Measurements from ENCODE around the gene HDDC2. TPM values are rescaled to one million over a fixed set of nuclear protein-coding genes. Genes with fewer than 3 reads are reported as not detected.

HDDC2 gene
- 100 to 1,000 TPM in 1 of 2 donors, 10 to 100 TPM in 1; 76.4 to 108 TPM for total RNA-seq
- polyA plus RNA-seq (2013, experiment 1 of 2): 117 TPM
- polyA plus RNA-seq (2013, experiment 2 of 2): 112 TPM
- long read RNA-seq, experiment 1, transcript HDDC2-201 (5 exons, 1,350 nt): minor isoform, 20 of 70 reads
- long read RNA-seq, experiment 1, transcript HDDC2-202 (6 exons, 918 nt): major isoform, 26 of 70 reads
- long read RNA-seq, experiment 1, partial matches to known transcripts: 5 of 70 reads
- long read RNA-seq, experiment 1, other reads (novel, unspliced or antisense): 16 of 70 reads
- long read RNA-seq, experiment 2, transcript HDDC2-201 (5 exons, 1,350 nt): minor isoform, 39 of 104 reads
- long read RNA-seq, experiment 2, transcript HDDC2-202 (6 exons, 918 nt): major isoform, 41 of 104 reads
- long read RNA-seq, experiment 2, partial matches to known transcripts: 1 of 104 reads
- long read RNA-seq, experiment 2, other reads (novel, unspliced or antisense): 23 of 104 reads
- long read RNA-seq, experiment 3, transcript HDDC2-202 (6 exons, 918 nt): major isoform, 30 of 69 reads
- long read RNA-seq, experiment 3, transcript HDDC2-201 (5 exons, 1,350 nt): minor isoform, 18 of 69 reads
- long read RNA-seq, experiment 3, partial matches to known transcripts: 2 of 69 reads
- long read RNA-seq, experiment 3, other reads (novel, unspliced or antisense): 15 of 69 reads
- long read RNA-seq, experiment 4, transcript HDDC2-202 (6 exons, 918 nt): major isoform, 185 of 365 reads
- long read RNA-seq, experiment 4, transcript HDDC2-201 (5 exons, 1,350 nt): minor isoform, 114 of 365 reads
- long read RNA-seq, experiment 4, partial matches to known transcripts: 2 of 365 reads
- long read RNA-seq, experiment 4, other reads (novel, unspliced or antisense): 64 of 365 reads

GRCh38 chr6:125301435-125302391 is at the start of gene HDDC2:
HDDC2 (minus strand) TSS chr6:125301967; CDS start chr6:125301932, 35 bp downstream.
- H3K36me3 ChIP-seq (ENCODE audit: control insufficient read depth, insufficient read depth, low read length): peaks cover 32% of the 10 kb centered on the region
- H3K4me1 Mint-ChIP-seq: peaks cover 14% of the 10 kb centered on the region

GRCh38 chr6:125346926-125347563 is 45.3 kb upstream of the HDDC2 start:
- no peak for DNase-seq
- H3K27ac Mint-ChIP-seq: no peak overlapping the region

More at GRCh38 chr6:125301435-125302391, at the start of gene HDDC2:
- peak; percentile 87 for DNase-seq
- WGBS, 2 experiments (ENCODE audit: insufficient coverage in 1 of 2, insufficient read length in 1 of 2): 5 to 16% methylated on average over 22 to 67 of the region's 67 CpGs
- Histone ChIP-seq H3K9me3 (ENCODE audit: control insufficient read depth, low read length) (peaks cover 15% of the 10 kb centered on the region), H3K27me3 (ENCODE audit: control insufficient read depth, insufficient read depth, low read length, poor library complexity, severe bottlenecking) (peaks cover 21% of the 10 kb centered on the region), H3K9ac (ENCODE audit: extremely low read depth, low read length, poor library complexity, severe bottlenecking) (peak within 1 kb of the TSS; percentile 62), H3K27ac (ENCODE audit: low read depth, low read length) (peak within 1 kb of the TSS; percentile 72), H3K4me3 (ENCODE audit: low read length) (peak within 1 kb of the TSS; percentile 95), H3K4me1 (ENCODE audit: control insufficient read depth, insufficient read depth, low read length) (no peaks in the 10 kb centered on the region)
- Mint-ChIP-seq H3K4me3 (peak within 1 kb of the TSS; percentile 83), H3K27me3 (ENCODE audit: insufficient read depth) (peaks cover 24% of the 10 kb centered on the region), H3K27ac (peak within 1 kb of the TSS; percentile 85), H3K36me3 (ENCODE audit: low read depth) (peaks cover 31% of the 10 kb centered on the region), H3K9me3 (peaks cover 7% of the 10 kb centered on the region)
- no peak for TF ChIP-seq CTCF (conservative IDR thresholded peaks at IDR 0.05)

More at GRCh38 chr6:125346926-125347563, 45.3 kb upstream of the HDDC2 start:
- Mint-ChIP-seq H3K9me3 (no peaks in the 10 kb centered on the region), H3K36me3 (ENCODE audit: low read depth) (no peaks in the 10 kb centered on the region), H3K4me1 (no peaks in the 10 kb centered on the region), H3K4me3 (no peak overlapping the region), H3K27me3 (ENCODE audit: insufficient read depth) (no peaks in the 10 kb centered on the region)
- 90 to 100% methylated on average over 2 to 7 of the region's 11 CpGs for WGBS, 2 experiments (ENCODE audit: insufficient coverage in 1 of 2, insufficient read length in 1 of 2)
- no peak for TF ChIP-seq CTCF (conservative IDR thresholded peaks at IDR 0.05)
- H3K27me3 ChIP-seq (ENCODE audit: control insufficient read depth, insufficient read depth, low read length, poor library complexity, severe bottlenecking): no peaks in the 10 kb centered on the region
- H3K4me1 ChIP-seq (ENCODE audit: control insufficient read depth, insufficient read depth, low read length): no peaks in the 10 kb centered on the region
- no peaks in the 10 kb centered on the region for H3K36me3 ChIP-seq (ENCODE audit: control insufficient read depth, insufficient read depth, low read length)
- no peak overlapping the region for H3K4me3 ChIP-seq (ENCODE audit: low read length)
- H3K9ac ChIP-seq (ENCODE audit: extremely low read depth, low read length, poor library complexity, severe bottlenecking): no peak overlapping the region
- H3K9me3 ChIP-seq (ENCODE audit: control insufficient read depth, low read length): no peaks in the 10 kb centered on the region
- no peak overlapping the region for H3K27ac ChIP-seq (ENCODE audit: low read depth, low read length)
